Suprapubic skin (tissue), 3 donors: ENCODE data around the gene DAO.

Experiments
- CTCF ChIP-seq, 2 donors: fragments of 200-600 bp in 1 of 2; fragments of 450-650 bp in 1 of 2; sonication (generic) in 1 of 2; IDR thresholded peaks; one replicate each; pipeline ENCODE4 v1.5.1; 2016 to 2019; ENCODE audit warnings: antibody characterized with exemption in 2 of 2, mild to moderate bottlenecking in 1 of 2, moderate library complexity in 1 of 2
- POLR2AphosphoS5 ChIP-seq, 3 donors: sonication (generic); formaldehyde crosslinking; IDR thresholded peaks; one replicate each; pipeline ENCODE4 v1.6.1; 2017; ENCODE audit warnings: antibody characterized with exemption in 3 of 3

GRCh38 chr12:108947097-108947496, 67.2 kb downstream of the DAO start:
- TF ChIP-seq CTCF (IDR thresholded peaks at IDR 0.05), result no peak
- no peak for TF ChIP-seq POLR2AphosphoS5 (IDR thresholded peaks at IDR 0.05)
